ENCODE results near the gene PARK7. TPM values are rescaled to one million over a fixed set of nuclear protein-coding genes. Genes with fewer than 3 reads are reported as not detected.
A peak's percentile ranks its signal among the peaks of the same experiment; 100 is the strongest.

Gene PARK7
- polyA plus RNA-seq, 2 of the 4 experiments (the other 2 are of a cell fraction), result 372 to 446 TPM

DNA sequence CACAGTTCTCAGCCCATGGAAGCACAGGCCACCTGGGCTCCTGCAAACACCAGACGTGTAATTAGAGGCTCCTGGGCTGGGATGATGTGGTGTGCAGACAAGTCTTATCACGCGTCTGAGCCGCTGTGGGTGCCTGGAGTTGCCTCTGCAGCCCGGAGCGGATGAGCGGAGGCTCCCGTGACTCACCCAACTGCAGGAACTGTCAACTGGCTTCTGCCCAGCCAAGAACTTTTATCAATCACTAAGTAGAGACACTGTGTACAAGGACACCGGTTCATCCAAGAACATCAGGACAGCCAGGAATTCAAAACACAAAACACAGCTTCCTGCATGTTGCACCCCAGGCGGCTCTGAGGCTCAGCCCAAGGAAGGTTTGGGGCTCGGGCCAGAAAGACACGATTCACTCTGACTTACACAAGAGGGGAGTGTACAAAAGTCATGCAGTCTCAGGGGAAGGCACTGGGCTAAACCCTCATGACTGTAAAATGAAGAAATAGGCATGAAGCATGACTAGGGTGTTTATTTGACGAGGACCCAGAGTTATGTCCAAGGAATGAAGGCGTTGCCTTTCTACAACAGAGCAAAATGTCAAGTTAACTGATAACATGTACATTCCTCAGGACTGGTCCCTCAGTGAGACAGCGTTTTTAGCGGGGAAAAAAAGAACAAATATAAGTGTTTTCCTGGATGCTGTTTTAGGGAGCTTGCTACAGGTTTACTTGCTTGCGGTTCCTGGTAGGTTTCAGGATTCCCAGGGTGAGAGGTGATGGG, 43.5 kb downstream of the PARK7 start (continued):
- TF ChIP-seq, protein P1, sequence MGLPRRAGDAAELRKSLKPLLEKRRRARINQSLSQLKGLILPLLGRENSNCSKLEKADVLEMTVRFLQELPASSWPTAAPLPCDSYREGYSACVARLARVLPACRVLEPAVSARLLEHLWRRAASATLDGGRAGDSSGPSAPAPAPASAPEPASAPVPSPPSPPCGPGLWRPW (IDR thresholded peaks at IDR 0.05), result no peak
- TF ChIP-seq, protein P2, sequence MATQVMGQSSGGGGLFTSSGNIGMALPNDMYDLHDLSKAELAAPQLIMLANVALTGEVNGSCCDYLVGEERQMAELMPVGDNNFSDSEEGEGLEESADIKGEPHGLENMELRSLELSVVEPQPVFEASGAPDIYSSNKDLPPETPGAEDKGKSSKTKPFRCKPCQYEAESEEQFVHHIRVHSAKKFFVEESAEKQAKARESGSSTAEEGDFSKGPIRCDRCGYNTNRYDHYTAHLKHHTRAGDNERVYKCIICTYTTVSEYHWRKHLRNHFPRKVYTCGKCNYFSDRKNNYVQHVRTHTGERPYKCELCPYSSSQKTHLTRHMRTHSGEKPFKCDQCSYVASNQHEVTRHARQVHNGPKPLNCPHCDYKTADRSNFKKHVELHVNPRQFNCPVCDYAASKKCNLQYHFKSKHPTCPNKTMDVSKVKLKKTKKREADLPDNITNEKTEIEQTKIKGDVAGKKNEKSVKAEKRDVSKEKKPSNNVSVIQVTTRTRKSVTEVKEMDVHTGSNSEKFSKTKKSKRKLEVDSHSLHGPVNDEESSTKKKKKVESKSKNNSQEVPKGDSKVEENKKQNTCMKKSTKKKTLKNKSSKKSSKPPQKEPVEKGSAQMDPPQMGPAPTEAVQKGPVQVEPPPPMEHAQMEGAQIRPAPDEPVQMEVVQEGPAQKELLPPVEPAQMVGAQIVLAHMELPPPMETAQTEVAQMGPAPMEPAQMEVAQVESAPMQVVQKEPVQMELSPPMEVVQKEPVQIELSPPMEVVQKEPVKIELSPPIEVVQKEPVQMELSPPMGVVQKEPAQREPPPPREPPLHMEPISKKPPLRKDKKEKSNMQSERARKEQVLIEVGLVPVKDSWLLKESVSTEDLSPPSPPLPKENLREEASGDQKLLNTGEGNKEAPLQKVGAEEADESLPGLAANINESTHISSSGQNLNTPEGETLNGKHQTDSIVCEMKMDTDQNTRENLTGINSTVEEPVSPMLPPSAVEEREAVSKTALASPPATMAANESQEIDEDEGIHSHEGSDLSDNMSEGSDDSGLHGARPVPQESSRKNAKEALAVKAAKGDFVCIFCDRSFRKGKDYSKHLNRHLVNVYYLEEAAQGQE (IDR thresholded peaks at IDR 0.05), result no peak
- TF ChIP-seq POLR2AphosphoS2 (conservative IDR thresholded peaks at IDR 0.05; ENCODE audit: low read length), result 0 out of 2 replicates have a peak, but pooled peaks have one; percentile 29
- peak; percentile 85 to 87; a peak in 4 of 5 replicates for TF ChIP-seq JUN (IDR thresholded peaks at IDR 0.05)
- no peak for TF ChIP-seq HDAC2 (IDR thresholded peaks at IDR 0.05)
- TF ChIP-seq, protein P3, sequence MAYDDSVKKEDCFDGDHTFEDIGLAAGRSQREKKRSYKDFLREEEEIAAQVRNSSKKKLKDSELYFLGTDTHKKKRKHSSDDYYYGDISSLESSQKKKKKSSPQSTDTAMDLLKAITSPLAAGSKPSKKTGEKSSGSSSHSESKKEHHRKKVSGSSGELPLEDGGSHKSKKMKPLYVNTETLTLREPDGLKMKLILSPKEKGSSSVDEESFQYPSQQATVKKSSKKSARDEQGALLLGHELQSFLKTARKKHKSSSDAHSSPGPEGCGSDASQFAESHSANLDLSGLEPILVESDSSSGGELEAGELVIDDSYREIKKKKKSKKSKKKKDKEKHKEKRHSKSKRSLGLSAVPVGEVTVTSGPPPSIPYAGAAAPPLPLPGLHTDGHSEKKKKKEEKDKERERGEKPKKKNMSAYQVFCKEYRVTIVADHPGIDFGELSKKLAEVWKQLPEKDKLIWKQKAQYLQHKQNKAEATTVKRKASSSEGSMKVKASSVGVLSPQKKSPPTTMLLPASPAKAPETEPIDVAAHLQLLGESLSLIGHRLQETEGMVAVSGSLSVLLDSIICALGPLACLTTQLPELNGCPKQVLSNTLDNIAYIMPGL (CRISPR knock-in tag; IDR thresholded peaks at IDR 0.05; ENCODE audit: borderline replicate concordance), result no peak
- TF ChIP-seq SREBF2 (IDR thresholded peaks at IDR 0.05), result no peak
- TF ChIP-seq SMC3 (IDR thresholded peaks at IDR 0.05), result no peak; the same call in 2 of the 3 replicates
- TF ChIP-seq, protein P4, sequence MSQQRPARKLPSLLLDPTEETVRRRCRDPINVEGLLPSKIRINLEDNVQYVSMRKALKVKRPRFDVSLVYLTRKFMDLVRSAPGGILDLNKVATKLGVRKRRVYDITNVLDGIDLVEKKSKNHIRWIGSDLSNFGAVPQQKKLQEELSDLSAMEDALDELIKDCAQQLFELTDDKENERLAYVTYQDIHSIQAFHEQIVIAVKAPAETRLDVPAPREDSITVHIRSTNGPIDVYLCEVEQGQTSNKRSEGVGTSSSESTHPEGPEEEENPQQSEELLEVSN (IDR thresholded peaks at IDR 0.05; ENCODE audit: borderline replicate concordance, low read depth), result no peak
- TF ChIP-seq HOXB5 (CRISPR knock-in tag; IDR thresholded peaks at IDR 0.05), result peak; percentile 63; the same call in 1 of the 2 replicates
- no peak for TF ChIP-seq ZFP36 (IDR thresholded peaks at IDR 0.05; ENCODE audit: borderline replicate concordance, partially characterized antibody)
- peak; percentile 71 to 89 for TF ChIP-seq CEBPB (IDR thresholded peaks at IDR 0.05)
- no peak for TF ChIP-seq RCOR1 (IDR thresholded peaks at IDR 0.05; ENCODE audit: low read depth, low read length)
- TF ChIP-seq EHF (CRISPR knock-in tag; IDR thresholded peaks at IDR 0.05), result no peak
- TF ChIP-seq MAFK (IDR thresholded peaks at IDR 0.05; ENCODE audit: partially characterized antibody), result peak; percentile 95
- no peak for TF ChIP-seq POLR2A (IDR thresholded peaks at IDR 0.05; ENCODE audit: low read length)
- no peak for TF ChIP-seq HOXB13 (CRISPR knock-in tag; IDR thresholded peaks at IDR 0.05; ENCODE audit: low read depth)
- TF ChIP-seq FOSB (CRISPR knock-in tag; IDR thresholded peaks at IDR 0.05), result no peak; the same call in 1 of the 2 replicates
- no peak for TF ChIP-seq TFCP2L1 (CRISPR knock-in tag; IDR thresholded peaks at IDR 0.05)
- no peak for TF ChIP-seq CBX8 (IDR thresholded peaks at IDR 0.05)
- TF ChIP-seq, protein P5, sequence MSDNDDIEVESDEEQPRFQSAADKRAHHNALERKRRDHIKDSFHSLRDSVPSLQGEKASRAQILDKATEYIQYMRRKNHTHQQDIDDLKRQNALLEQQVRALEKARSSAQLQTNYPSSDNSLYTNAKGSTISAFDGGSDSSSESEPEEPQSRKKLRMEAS (IDR thresholded peaks at IDR 0.05), result peak; percentile 72
- TF ChIP-seq PHF8 (IDR thresholded peaks at IDR 0.05; ENCODE audit: borderline replicate concordance, low read depth), result no peak
- no peak for TF ChIP-seq CBX2 (IDR thresholded peaks at IDR 0.05; ENCODE audit: borderline replicate concordance, low read depth)
- peak; percentile 46; the same call in 1 of the 2 replicates for TF ChIP-seq FOSL2 (IDR thresholded peaks at IDR 0.05)
- peak; percentile 81 for TF ChIP-seq FOSL2 (CRISPR knock-in tag; IDR thresholded peaks at IDR 0.05)
- no peak for TF ChIP-seq CHD2 (IDR thresholded peaks at IDR 0.05; ENCODE audit: low read length, partially characterized antibody)
- TF ChIP-seq MAZ (IDR thresholded peaks at IDR 0.05; ENCODE audit: borderline replicate concordance, low read depth, low read length), result no peak
- no peak for TF ChIP-seq ZNF302 (CRISPR knock-in tag; IDR thresholded peaks at IDR 0.05)
- TF ChIP-seq HEYL (CRISPR knock-in tag; IDR thresholded peaks at IDR 0.05), result no peak
- 0 out of 2 replicates have a peak, but pooled peaks have one; percentile 22 for TF ChIP-seq RARB (CRISPR knock-in tag; IDR thresholded peaks at IDR 0.05)
- TF ChIP-seq BHLHE40 (IDR thresholded peaks at IDR 0.05; ENCODE audit: low read depth, low read length), result no peak
- 0 out of 2 replicates have a peak, but pooled peaks have one; percentile 48 for TF ChIP-seq RFX5 (IDR thresholded peaks at IDR 0.05)
- TF ChIP-seq NR3C1 (IDR thresholded peaks at IDR 0.05), result no peak
- TF ChIP-seq, protein P6, sequence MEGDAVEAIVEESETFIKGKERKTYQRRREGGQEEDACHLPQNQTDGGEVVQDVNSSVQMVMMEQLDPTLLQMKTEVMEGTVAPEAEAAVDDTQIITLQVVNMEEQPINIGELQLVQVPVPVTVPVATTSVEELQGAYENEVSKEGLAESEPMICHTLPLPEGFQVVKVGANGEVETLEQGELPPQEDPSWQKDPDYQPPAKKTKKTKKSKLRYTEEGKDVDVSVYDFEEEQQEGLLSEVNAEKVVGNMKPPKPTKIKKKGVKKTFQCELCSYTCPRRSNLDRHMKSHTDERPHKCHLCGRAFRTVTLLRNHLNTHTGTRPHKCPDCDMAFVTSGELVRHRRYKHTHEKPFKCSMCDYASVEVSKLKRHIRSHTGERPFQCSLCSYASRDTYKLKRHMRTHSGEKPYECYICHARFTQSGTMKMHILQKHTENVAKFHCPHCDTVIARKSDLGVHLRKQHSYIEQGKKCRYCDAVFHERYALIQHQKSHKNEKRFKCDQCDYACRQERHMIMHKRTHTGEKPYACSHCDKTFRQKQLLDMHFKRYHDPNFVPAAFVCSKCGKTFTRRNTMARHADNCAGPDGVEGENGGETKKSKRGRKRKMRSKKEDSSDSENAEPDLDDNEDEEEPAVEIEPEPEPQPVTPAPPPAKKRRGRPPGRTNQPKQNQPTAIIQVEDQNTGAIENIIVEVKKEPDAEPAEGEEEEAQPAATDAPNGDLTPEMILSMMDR (IDR thresholded peaks at IDR 0.05), result no peak

All from A549 (cell line).